Activated T-helper 1 cell treated with anti-CD3 and anti-CD28 coated beads, Interleukin-12 subunit alpha, Interleukin-12 subunit beta, Interleukin-2, Interleukin-4 antibody, amounts not matched to agents 30 ng/mL and 10 ng/mL and 1 ng/mL, durations not matched to agents 14 hours and 24 hours and 36 hours (primary cell): Measurements from ENCODE around the gene ALAS1. TPM values are rescaled to one million over a fixed set of nuclear protein-coding genes. Genes with fewer than 3 reads are reported as not detected.
"Not testable (repeated sequence)": the region's sequence is repeated elsewhere in the genome, so short reads cannot be mapped to it uniquely, and the experiment has no call there.

Experiments used
- DNase-seq: peaks from one replicate; pipeline ENCODE4 v3.0.0; 2021; ENCODE audit warnings: low spot score
- H3K27ac Mint-ChIP-seq: one replicate; pipeline ENCODE4 v1.8.0; 2021; ENCODE audit warnings: mild to moderate bottlenecking, mixed read lengths
- H3K27me3 Mint-ChIP-seq: one replicate; pipeline ENCODE4 v1.8.0; 2022; ENCODE audit warnings: mild to moderate bottlenecking, moderate library complexity, mixed read lengths; ENCODE audit not compliant: insufficient read depth
- H3K36me3 Mint-ChIP-seq: one replicate; pipeline ENCODE4 v1.8.0; 2021; ENCODE audit warnings: low read depth, mixed read lengths
- H3K4me1 Mint-ChIP-seq: one replicate; pipeline ENCODE4 v1.8.0; 2021; ENCODE audit warnings: low read depth, mixed read lengths
- H3K4me3 Mint-ChIP-seq: one replicate; pipeline ENCODE4 v1.8.0; 2021; ENCODE audit warnings: mild to moderate bottlenecking, moderate library complexity, mixed read lengths
- H3K9me3 Mint-ChIP-seq: one replicate; pipeline ENCODE4 v1.8.0; 2021; ENCODE audit warnings: mixed read lengths
- intact Hi-C: fragments of 100-400 bp; cut with micrococcal nuclease; formaldehyde crosslinking; loops from one replicate; pipeline ENCODE4 v1.15.1; 2024
- total RNA-seq: library from RNA; stranded (reverse); gene quantifications from 2 replicates; pipeline ENCODE4 v1.2.3, GENCODE V29; 2022

Gene ALAS1
- total RNA-seq, result 105 and 110 TPM in 2 replicates

GRCh38 chr3:52197842-52198625 lies at the start of gene ALAS1:
Gene ALAS1, plus strand, starts transcription at chr3:52198160. Its CDS starts 1,082 bp downstream, at chr3:52199242.
- Mint-ChIP-seq H3K27me3 (peaks cover 2% of the 10 kb centered on the region), H3K9me3 (no peaks in the 10 kb centered on the region), H3K4me3 (peak within 1 kb of the TSS; percentile 100), H3K4me1 (peaks cover 62% of the 10 kb centered on the region), H3K36me3 (peaks cover 33% of the 10 kb centered on the region), H3K27ac (peak within 1 kb of the TSS; percentile 94)
- DNase-seq, result peak; percentile 96
- intact Hi-C loops, result loop anchor here (1.0 to 5.0 kb wide), 7 partner anchors 19 to 1899 kb away; partner anchors contain the start of genes HYAL3, NAA80, POC1A and RPL29

- intact Hi-C loops, result no loop called here
- no peaks in the 10 kb centered on the region for H3K9me3 Mint-ChIP-seq
- H3K27me3 Mint-ChIP-seq, result no peaks in the 10 kb centered on the region
- DNase-seq, result no peak
- H3K36me3 Mint-ChIP-seq, result peaks cover 10% of the 10 kb centered on the region
- peaks cover 20% of the 10 kb centered on the region for H3K4me1 Mint-ChIP-seq
- no peak overlapping the region for H3K4me3 Mint-ChIP-seq
- no peak overlapping the region for H3K27ac Mint-ChIP-seq
These were observed 48.9 kb upstream of the ALAS1 start for GRCh38 chr3:52149021-52149420.

GRCh38 chr3:52149726-52150125 lies 48.2 kb upstream of the ALAS1 start:
- no peak for DNase-seq
- Mint-ChIP-seq H3K36me3 (peaks cover 10% of the 10 kb centered on the region), H3K4me3 (no peak overlapping the region), H3K4me1 (peaks cover 15% of the 10 kb centered on the region), H3K27me3 (no peaks in the 10 kb centered on the region), H3K27ac (no peak overlapping the region), H3K9me3 (no peaks in the 10 kb centered on the region)
- intact Hi-C loops, result no loop called here

- H3K36me3 Mint-ChIP-seq, result peaks cover 6% of the 10 kb centered on the region
- no peak for DNase-seq
- intact Hi-C loops, result no loop called here
- no peaks in the 10 kb centered on the region for H3K27me3 Mint-ChIP-seq
- H3K9me3 Mint-ChIP-seq, result no peaks in the 10 kb centered on the region
- H3K4me3 Mint-ChIP-seq, result no peak overlapping the region
- H3K4me1 Mint-ChIP-seq, result peaks cover 21% of the 10 kb centered on the region
- no peak overlapping the region for H3K27ac Mint-ChIP-seq
These were observed 47.6 kb upstream of the ALAS1 start for GRCh38 chr3:52150357-52150756.

DNA sequence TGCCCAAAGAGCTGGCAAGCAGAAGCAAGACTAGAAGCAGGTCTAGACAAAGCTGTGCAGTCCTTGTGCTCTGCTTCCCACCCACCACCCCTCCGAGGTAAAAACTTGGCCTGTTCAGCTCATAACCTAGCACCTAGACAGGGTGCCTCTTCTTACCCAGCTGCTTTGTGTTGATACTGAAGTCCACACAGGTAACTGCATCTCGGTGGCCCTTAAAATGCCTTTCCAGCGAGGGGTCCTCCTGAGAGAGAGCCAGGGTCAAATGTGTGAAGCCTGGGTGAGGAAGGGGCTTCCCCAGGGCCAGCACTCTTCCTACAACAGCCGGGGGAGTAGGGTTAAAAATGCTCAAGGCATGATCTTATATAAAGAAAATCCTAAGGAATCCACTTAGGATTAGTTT lies 47.1 kb upstream of the ALAS1 start:
- Mint-ChIP-seq H3K27me3 (no peaks in the 10 kb centered on the region), H3K9me3 (no peaks in the 10 kb centered on the region), H3K4me3 (no peak overlapping the region), H3K4me1 (peaks cover 25% of the 10 kb centered on the region), H3K36me3 (peaks cover 1% of the 10 kb centered on the region), H3K27ac (no peak overlapping the region)
- intact Hi-C loops, result no loop called here
- DNase-seq, result no peak

GRCh38 chr3:52151991-52152390 lies 46.0 kb upstream of the ALAS1 start:
- H3K36me3 Mint-ChIP-seq, H3K9me3 Mint-ChIP-seq, DNase-seq, H3K27ac Mint-ChIP-seq, H3K27me3 Mint-ChIP-seq, intact Hi-C loops: not testable (repeated sequence)
- Mint-ChIP-seq H3K4me3 (peak overlapping the region; percentile 19), H3K4me1 (peaks cover 25% of the 10 kb centered on the region)

- peak overlapping the region; percentile 95 for H3K27ac Mint-ChIP-seq
- intact Hi-C loops, result loop anchor here (1.0 to 2.0 kb wide), 9 partner anchors 9 to 654 kb away; partner anchors contain the start of genes ALAS1, NISCH, PARP3 and RPL29
- H3K4me3 Mint-ChIP-seq, result peak overlapping the region; percentile 91
These were observed 44.4 kb upstream of the ALAS1 start for GRCh38 chr3:52153389-52154096.

GRCh38 chr3:52154135-52155094 lies 43.5 kb upstream of the ALAS1 start, which contains the start of gene POC1A:
Gene POC1A, minus strand, starts transcription at chr3:52154423. Its CDS starts 51 bp downstream, at chr3:52154372.
- Mint-ChIP-seq H3K27ac (peak within 1 kb of the TSS; percentile 95), H3K4me1 (peaks cover 25% of the 10 kb centered on the region), H3K27me3 (peaks cover 3% of the 10 kb centered on the region), H3K9me3 (no peaks in the 10 kb centered on the region), H3K36me3 (no peaks in the 10 kb centered on the region), H3K4me3 (peak within 1 kb of the TSS; percentile 91)
- intact Hi-C loops, result loop anchor here (1.0 to 2.0 kb wide), 9 partner anchors 10 to 655 kb away; partner anchors contain the start of genes ALAS1, NISCH, PARP3 and RPL29
- DNase-seq, result peak; percentile 86

More at GRCh38 chr3:52153389-52154096, 44.4 kb upstream of the ALAS1 start:
- no peaks in the 10 kb centered on the region for H3K36me3 Mint-ChIP-seq
- H3K4me1 Mint-ChIP-seq, result peaks cover 25% of the 10 kb centered on the region
- no peaks in the 10 kb centered on the region for H3K9me3 Mint-ChIP-seq
- no peak for DNase-seq
- no peaks in the 10 kb centered on the region for H3K27me3 Mint-ChIP-seq

DNA sequence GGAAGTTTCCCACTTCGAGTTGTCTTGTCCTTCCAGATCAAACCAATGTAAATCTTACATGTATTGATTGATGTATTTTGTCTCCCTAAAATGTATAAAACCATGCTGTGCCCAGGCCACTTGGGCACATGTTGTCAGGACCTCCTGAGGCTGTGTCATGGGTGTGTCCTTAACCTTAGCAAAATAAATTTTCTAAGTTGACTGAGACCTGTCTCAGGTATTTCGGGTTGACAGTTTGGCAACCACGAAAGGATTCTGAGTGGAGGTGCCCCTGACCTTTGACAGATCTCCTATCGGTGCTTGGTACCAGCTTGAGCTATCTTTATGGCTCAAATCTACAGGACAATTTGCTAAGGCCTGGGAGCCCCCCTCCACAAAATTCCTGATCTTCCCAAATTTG lies 42.0 kb upstream of the ALAS1 start:
- Mint-ChIP-seq H3K4me3 (peak overlapping the region; percentile 40), H3K27ac (peak overlapping the region; percentile 47), H3K4me1 (peaks cover 29% of the 10 kb centered on the region), H3K36me3 (no peaks in the 10 kb centered on the region), H3K27me3 (peaks cover 9% of the 10 kb centered on the region), H3K9me3 (no peaks in the 10 kb centered on the region)
- intact Hi-C loops, result loop anchor here (2.0 kb wide), 3 partner anchors 123 to 299 kb away; partner anchors contain the start of genes NISCH, RPL29, TNNC1 and WDR82
- DNase-seq, result no peak

DNA sequence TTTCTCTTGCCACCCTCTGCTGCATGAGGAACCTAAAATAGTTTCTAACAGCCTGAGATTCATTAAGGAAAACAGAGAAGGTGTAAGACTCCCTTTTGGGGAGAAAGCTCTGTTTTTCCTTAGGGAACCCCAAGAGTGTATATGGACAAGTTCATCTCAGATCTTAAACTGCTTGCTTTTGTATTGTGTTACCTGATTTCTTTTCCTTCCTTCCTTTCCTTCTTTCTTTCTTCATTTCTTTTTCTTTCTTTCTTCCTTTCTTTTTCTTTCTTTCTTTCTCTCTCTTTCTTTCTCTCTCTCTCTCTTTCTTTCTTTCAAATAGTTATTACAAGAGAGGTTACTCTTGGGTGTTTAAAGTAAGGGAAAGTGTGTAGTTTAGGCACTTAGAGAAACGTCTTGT lies 38.5 kb upstream of the ALAS1 start:
- intact Hi-C loops, result no loop called here
- no peak overlapping the region for H3K4me3 Mint-ChIP-seq
- peaks cover 16% of the 10 kb centered on the region for H3K4me1 Mint-ChIP-seq
- H3K27ac Mint-ChIP-seq, result no peak overlapping the region
- H3K27me3 Mint-ChIP-seq, result peaks cover 9% of the 10 kb centered on the region
- no peak for DNase-seq
- H3K9me3 Mint-ChIP-seq, result no peaks in the 10 kb centered on the region
- no peaks in the 10 kb centered on the region for H3K36me3 Mint-ChIP-seq

DNA sequence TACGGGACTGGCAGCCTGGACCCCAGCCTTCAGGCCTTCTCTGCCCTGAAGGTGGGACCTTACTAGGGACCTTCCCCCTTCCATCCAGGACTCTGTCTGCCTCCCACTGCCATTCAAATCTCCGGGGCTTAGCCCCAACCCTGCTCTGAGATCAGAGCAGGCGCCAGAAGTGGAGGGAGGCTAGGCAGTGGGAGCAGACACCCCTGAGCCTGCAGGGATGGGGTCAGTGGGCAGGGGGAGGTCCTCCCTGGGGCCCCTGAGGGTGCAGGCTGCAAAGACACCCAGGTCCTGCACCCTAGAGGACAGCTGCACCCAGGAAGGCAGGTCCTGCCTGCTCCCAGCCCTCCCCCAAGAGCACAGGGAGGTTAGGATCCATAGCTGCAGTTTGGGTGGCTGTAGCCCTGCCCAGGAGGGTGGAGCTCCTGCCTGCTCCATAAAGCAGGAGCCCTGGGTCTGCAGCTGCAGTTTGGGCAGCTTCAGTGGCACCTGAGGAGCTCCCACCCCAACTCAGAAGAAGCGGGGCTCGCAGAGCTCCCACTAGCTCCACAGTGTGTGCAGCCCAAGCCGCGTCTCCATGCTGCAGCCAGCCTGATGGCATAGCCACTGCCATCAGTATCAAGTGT lies 35.6 kb upstream of the ALAS1 start:
- Mint-ChIP-seq H3K27ac (no peak overlapping the region), H3K9me3 (no peaks in the 10 kb centered on the region), H3K4me3 (no peak overlapping the region), H3K27me3 (peaks cover 16% of the 10 kb centered on the region), H3K36me3 (no peaks in the 10 kb centered on the region), H3K4me1 (peaks cover 4% of the 10 kb centered on the region)
- intact Hi-C loops, result no loop called here
- no peak for DNase-seq

DNA sequence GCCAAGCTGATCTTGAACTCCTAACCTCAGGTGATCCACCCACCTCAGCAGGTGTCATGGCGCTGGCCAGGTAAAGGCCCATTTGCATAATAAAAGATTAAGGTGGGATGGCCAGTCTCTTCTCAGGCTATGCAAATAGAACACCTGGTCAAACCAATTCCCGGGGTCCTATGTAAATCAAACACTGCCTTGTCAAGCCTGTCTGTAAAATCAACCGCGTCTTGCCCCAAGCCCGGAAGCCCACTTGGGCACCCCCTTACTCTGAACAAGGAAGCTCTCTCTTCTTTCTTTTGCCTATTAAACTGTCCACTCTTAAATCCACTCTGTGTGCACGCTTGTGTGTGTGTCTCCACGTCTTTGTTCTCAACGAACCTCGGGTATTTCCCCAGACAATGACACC lies 30.7 kb upstream of the ALAS1 start:
- Mint-ChIP-seq H3K4me3 (no peak overlapping the region), H3K4me1 (peaks cover 7% of the 10 kb centered on the region), H3K36me3 (no peaks in the 10 kb centered on the region), H3K27me3 (peaks cover 10% of the 10 kb centered on the region), H3K27ac (no peak overlapping the region), H3K9me3 (no peaks in the 10 kb centered on the region)
- no peak for DNase-seq
- intact Hi-C loops, result no loop called here
